ENCODE measurements around the gene SOBP.

The SOBP gene

GRCh38 chr6:107554918-107555317 is 65.0 kb downstream of the SOBP start:
- no peak for DNase-seq

- DNase-seq = peak in 1 of 2 experiments; percentile 52
Measured at GRCh38 chr6:107555449-107555848, 65.5 kb downstream of the SOBP start.

- no peak for DNase-seq
Measured at GRCh38 chr6:107556082-107556481, 66.2 kb downstream of the SOBP start.

GRCh38 chr6:107557698-107558097 is 67.8 kb downstream of the SOBP start:
- no peak for DNase-seq

GRCh38 chr6:107560657-107561056 is 70.7 kb downstream of the SOBP start:
- no peak for DNase-seq

GRCh38 chr6:107561306-107561705 is 71.4 kb downstream of the SOBP start:
- DNase-seq = no peak

- no peak for DNase-seq
Measured at GRCh38 chr6:107563694-107564588, 74.0 kb downstream of the SOBP start.

- DNase-seq = no peak
Measured at GRCh38 chr6:107564589-107564951, 74.7 kb downstream of the SOBP start.

- DNase-seq = no peak
Measured at GRCh38 chr6:107565165-107565723, 75.3 kb downstream of the SOBP start.

GRCh38 chr6:107567643-107568042 is 77.7 kb downstream of the SOBP start:
- no peak for DNase-seq

- no peak for DNase-seq
Measured at GRCh38 chr6:107569473-107569872, 79.6 kb downstream of the SOBP start.

- peak in 1 of 2 experiments; percentile 18 for DNase-seq
Measured at GRCh38 chr6:107571354-107571753, 81.4 kb downstream of the SOBP start.

GRCh38 chr6:107572886-107573285 is 83.0 kb downstream of the SOBP start:
- no peak for DNase-seq

GRCh38 chr6:107574856-107575255 is 84.9 kb downstream of the SOBP start:
- DNase-seq = no peak

GRCh38 chr6:107576852-107577251 is 86.9 kb downstream of the SOBP start:
- DNase-seq = no peak

- no peak for DNase-seq
Measured at GRCh38 chr6:107578642-107579341, 88.9 kb downstream of the SOBP start.

- DNase-seq = no peak
Measured at GRCh38 chr6:107579456-107580056, 89.6 kb downstream of the SOBP start.

- DNase-seq = no peak
Measured at GRCh38 chr6:107582086-107582485, 92.2 kb downstream of the SOBP start.

- DNase-seq = no peak
Measured at GRCh38 chr6:107584726-107585125, 94.8 kb downstream of the SOBP start.

- no peak for DNase-seq
Measured at GRCh38 chr6:107585815-107586435, 96.0 kb downstream of the SOBP start.

- peak in 1 of 2 experiments; percentile 18 for DNase-seq
Measured at GRCh38 chr6:107587451-107587850, 97.5 kb downstream of the SOBP start.

GRCh38 chr6:107589199-107589598 is 99.3 kb downstream of the SOBP start:
- no peak for DNase-seq

GRCh38 chr6:107589934-107590333 is 100.0 kb downstream of the SOBP start:
- DNase-seq = no peak
